Colon (tissue), 2 donors: ENCODE data around the gene WDR19.
A peak's percentile ranks its signal among the peaks of the same experiment; 100 is the strongest.
"Not testable (repeated sequence)": the region's sequence is repeated elsewhere in the genome, so short reads cannot be mapped to it uniquely, and the experiment has no call there.

Experiments
- FAIRE-seq: peaks from 2 replicates; lab custom pipeline; 2012; peaks lifted over from hg19 to GRCh38; lab: Jason Lieb, UNC
- donor health status: control.
- donor health status: control.

WDR19 gene

DNA sequence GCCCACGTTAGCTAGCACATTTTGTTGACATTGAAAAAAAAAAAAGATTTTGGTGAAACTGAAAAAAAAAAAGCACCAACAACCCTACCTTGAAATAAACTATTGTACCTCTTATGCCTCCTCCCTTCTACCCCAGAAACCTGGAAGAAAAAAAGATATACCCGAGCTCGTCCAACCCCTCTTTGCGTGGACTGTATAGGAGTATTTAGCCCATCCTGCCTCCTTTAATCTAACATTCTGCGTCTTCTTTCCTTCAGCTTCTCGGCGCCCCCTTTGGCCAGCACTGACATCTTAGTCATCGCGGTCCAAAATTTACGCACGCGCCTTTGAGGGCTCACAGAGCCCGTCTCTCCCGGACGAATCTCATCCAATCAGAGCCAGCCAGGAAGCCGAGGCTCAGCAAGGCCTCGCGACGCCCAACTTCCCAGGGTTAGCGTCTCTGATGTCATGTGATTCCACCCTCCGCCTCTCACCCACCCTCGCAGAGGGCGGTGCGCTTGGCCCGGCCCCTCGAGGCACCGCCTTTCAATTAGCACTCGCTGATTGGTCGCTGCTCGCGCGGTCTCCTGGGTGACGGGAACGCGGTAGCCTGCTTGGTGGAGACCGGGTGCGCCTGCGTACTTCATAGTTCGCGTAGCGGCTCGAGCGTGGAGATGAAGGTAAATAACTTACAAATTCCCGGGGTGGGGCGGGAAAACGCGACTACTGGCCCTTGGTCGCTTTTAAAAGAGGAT, at the start of gene WDR19:
WDR19 (plus strand) TSS at position 625 of the 734 bp plus-strand sequence; CDS start at position 654, 29 bp downstream.
- FAIRE-seq: peak; percentile 95

DNA sequence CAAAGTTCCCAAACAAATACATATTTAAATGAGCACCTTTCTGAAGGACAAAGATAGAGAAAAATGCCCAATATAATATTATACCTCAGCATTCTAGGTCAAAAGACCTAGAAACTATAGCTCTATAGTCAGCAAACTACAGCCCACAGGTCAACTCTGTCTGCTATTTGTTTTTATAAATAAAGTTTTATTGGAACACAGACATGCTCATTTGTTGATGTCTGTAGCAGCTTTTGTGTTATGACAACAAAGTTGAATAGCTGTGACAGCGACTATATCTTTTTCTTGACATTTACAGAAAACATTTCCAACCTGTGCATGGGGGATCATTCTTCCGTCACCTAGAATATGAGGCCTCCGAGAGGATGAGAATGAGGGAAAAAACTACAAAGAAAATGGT, 48.7 kb upstream of the WDR19 start:
- no peak for FAIRE-seq

DNA sequence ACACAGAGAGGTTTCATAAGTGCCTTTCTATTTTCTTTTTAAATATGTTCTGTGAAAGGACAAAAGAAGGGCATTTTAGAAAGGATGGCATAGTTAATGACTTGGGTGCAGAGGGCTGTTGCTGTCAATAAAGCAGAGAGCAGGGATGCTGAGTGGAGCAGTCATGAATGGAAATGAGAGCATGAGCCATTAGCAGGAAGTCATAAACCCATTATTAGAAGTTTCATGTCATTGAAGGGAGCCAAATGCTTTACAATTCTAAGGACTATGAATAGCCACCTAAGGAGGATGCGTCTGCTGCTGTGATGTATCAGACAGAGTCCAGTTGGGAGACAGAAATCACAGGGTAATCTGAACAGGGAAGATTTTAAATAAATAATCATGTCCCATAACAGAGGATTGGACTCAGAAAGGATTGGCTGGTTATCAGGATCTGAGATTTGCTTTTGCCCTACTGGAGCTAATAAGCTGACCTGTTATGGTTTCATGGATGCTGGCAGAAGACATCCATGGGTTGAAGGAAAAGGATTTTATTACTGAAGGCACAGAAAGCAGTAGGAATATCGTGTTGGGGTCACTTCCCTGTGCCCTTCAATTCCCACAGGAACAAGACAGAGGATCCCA, 47.5 kb upstream of the WDR19 start:
- no peak for FAIRE-seq

DNA sequence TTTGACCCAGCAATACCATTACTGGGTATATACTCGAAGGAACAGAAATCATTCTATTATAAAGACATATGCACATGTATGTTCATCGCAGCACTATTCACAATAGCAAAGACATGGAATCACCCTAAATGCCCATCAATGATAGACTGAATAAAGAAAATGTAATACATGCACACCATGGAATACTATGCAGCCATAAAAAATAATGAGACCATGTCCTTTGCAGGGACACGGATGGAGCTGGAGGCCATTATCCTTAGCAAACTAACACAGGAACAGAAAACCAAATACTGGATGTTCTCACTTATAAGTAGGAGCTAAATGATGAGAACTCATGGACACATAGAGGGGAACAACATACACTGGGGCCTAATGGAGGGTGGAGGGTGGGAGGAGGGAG, 44.1 kb upstream of the WDR19 start:
- FAIRE-seq: not testable (repeated sequence)

DNA sequence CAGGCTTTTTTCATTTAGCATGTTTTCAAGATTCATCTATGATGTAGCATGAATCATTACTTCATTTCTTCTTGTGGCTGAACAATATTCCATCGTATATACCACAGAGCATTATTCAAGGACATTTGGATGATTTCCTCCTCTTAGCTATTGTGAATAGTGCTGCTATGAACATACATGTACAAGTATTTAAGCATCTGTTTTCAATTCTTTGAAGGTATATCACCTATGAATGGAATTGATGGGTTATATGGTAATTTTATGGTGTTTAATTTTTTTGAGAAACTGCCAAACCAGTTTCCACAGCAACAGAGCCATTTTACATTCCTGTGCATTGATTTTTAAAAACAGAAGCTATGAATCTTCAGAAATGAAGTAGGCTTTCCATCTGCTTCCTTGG, 36.1 kb upstream of the WDR19 start:
- no peak for FAIRE-seq

DNA sequence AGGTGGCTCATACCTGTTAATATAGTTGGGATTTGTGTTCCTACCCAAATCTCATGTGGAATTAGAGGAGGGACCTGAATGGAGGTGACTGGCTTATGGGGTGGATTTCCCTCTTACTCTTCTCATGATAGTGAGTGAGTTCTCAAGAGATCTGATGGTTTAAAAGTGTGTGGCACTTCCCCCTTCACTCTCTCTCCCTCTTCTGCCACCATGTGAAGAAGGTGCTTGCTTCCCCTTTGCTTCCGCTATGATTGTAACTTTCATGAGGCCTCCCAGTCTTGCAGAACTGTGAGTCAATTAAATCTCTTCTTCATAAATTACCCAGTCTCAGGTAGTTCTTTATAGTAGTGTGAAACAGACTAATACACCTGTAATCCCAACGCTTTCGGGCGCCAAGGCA, 28.3 kb upstream of the WDR19 start:
- no peak for FAIRE-seq

DNA sequence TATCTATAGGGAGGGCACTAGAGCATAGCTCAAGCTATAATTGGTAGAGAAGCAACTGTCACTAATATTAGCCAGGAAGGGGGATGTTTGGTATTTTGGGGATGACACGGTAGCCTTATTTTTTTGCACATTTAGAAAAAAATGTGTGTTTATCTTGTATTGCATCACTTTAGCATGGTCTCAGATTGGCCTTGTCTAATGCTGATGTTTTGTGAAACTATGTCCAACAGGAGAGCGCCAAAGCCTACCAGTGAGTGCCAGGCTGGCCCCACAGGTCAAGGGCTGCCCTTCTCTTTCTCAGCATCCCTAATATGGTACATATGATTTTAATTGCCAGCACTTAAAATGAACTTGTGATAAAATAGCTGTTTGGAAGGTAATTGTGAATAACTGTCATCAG, 24.8 kb upstream of the WDR19 start:
- no peak for FAIRE-seq

DNA sequence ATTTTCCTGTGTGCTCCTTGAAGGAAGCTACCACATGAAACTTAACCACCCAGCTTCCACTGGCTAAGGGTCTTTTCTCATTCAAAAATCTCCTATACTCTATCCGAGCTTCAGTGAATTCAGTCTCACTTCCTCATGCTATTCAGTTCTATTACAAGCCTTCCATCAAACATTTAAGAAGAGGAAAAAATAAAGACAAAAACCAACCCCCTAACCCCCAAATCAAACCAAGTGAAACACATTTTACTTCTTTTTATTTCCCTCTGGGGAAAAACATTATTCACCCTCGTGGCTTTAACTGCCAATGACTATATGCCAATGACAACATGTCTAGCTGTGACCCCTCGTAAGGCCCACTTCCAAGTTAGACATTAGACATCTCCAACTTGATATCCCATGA, 16.2 kb upstream of the WDR19 start:
- FAIRE-seq: no peak

DNA sequence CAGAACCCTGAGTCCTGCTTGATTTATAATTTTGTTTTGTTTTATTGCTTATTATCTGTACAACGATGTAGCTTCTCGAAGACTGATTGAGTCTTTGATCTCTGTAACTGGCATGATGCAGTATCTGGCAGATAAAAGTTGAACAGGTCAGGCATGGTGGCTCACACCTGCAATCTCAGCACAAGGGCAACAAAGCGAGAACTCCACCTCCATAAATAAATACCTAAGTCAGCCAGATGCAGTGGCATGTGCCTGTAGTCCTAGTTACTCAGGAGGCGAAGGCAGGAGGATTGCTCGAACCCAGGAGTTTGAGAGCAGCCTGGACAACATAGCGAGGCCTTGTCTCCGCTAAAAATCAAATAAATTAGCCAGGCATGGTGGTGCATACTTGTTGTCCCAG, 15.7 kb upstream of the WDR19 start:
- no peak for FAIRE-seq

DNA sequence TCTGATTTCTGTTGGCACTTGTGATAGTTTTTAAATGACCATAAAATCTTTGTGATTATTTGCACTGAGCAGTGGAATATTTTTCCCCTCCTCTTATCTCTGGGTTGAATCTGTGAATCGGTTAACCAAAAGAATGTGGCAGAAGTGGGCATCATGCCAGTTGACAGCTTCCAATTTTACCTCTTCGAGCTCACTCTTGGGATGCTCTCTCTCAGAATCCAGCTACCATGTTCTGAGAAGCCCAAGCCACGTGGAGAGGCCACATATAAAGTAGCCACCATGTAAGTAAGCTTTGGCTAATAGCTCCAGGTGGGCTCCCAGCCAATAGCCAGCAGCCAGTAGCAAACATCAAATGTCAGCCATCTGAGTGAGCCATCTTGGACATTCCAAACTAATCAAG, 12.9 kb upstream of the WDR19 start:
- FAIRE-seq: no peak

DNA sequence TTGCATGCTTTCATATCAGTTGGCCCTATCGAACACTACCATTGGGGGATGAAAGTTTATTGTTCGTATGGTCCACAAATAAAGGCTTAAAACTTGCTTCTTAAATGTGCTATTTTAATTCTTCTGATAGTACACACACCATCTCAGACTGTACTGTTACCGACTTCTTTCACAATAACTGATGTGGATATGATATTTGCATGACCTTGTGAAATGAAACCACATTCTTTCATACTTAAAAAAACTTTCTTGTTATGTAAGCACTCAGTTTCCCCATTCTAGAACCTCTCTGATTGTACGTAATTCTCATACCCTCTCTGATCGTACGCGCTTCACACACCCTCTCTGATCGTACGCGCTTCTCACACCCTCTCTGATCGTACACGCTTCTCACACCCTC, 12.0 kb upstream of the WDR19 start:
- no peak for FAIRE-seq

DNA sequence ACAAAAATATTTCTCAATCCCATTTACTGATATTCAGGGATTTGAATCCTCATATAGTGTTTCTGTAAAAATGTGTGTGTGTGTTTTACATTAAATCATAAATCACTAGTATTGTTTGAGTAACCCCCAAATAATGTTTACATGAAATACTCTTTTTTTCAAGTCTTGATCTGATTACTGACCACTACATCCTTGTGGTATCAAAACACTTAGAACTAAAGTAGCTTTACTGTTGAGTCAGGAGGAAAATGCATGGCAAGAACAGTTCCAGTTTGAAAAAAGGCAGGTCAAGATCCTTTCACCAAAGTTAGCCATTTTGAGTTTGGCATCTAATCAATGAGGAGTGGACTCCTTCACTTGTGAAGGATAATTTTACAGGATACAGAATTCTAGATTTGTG, 3.6 kb upstream of the WDR19 start:
- FAIRE-seq: no peak

DNA sequence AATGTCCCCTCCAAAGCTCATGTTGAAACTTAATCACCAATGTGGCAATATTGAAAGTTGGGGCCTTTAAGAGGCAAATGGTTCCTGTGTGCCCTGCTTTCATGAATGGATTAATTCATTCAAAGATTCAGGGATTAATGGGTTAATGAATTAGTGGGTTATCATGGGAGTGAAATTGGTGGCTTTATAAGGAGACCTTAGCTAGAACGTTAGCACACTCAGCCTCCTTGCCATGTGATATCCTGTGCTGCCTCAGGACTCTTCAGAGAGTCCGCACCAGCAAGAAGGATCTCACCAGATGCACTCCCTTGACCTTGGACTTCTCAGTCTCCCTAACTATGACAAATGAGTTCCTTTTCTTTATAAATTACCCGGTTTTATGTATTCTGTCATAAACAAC, 2.6 kb upstream of the WDR19 start:
- FAIRE-seq: no peak

DNA sequence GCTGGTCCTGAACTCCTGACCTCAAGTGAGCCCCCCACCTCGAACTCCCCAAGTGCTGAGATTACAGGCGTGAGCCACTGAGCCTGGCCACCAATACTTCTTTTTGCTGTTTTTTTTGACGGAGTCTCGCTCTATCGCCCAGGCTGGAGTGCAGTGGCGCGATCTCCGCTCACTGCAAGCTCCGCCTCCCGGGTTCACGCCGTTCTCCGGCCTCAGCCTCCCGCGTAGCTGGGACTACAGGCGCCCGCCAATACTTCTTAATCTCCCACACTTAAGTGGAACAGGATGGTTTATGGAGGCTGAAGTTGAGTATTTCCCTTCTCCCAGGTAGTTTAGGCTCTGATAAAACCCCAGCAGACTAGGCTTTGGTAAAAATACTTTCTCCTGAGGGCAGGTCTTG, 1.7 kb upstream of the WDR19 start:
- not testable (repeated sequence) for FAIRE-seq

DNA sequence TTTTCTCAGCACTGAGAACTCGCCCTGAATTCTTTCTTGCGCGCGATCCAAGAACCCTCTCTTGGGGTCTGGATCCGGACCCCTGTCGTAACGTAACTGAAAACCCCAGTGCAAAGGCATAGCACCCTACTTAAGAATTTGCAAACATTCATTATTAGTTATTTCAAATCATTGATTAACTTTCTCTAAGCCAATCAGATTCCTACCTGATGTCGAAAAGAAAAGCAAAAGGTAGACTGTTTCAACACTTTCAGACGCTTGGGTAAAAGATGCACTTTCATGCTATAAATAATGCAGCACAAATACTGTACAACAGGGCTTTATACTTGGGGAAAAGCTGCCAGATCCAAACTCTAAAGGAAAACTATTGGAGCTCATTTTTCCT, 817 bp upstream of the WDR19 start:
- no peak for FAIRE-seq

DNA sequence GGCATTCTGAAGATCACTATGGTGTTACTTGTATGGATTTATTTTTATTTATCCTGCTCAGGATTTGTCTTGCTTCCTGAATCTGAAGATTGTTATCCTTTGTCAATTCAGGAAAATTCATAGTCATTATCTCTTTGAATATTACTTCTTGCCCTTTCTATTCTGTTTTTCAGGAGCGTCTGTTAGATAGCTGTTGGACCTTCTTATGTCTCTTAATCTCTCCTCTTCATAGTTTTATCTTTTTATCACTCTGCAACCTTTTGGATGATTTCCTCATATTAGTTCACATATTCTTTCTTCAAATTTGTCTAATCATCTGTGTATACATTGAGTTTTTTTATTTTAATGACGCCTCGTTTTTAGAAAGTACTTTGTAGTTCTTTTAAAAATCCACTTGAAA, 19.6 kb downstream of the WDR19 start:
- no peak for FAIRE-seq

DNA sequence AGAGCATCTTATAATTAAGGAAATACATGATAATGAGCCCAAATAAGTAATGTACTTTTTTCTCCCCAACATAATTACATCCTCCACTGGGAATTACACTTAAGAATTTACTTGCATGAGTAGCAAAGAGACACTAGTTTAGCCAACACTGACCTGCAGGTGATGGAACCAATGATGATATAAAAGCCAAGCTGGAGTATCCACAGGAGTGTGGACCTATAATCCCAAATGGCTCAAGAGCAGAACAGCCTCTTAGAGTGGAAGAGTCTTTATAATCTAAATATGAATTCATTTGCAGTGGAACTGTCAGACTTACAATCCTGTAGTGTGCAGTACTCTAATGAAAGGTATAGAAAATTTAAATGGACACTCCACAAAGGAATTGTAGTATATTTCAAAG, 22.2 kb downstream of the WDR19 start:
- FAIRE-seq: no peak

DNA sequence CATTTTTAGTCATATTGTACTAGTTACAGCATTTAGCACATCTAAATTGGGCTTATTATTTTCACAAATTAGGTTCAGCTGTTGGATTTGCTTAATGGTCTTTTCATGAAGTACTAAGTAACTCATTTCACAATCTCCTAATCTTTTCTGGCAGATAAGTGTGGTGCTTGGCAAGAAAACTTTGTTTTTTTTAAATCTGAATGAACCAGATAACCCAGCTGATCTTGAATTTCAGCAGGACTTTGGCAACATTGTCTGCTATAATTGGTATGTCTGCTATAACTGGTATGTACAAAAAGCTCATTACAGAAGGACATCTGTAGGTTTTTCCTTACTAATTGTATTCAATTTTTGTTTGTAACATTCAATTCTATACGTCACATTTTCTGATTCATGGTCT, 22.7 kb downstream of the WDR19 start:
- no peak for FAIRE-seq

DNA sequence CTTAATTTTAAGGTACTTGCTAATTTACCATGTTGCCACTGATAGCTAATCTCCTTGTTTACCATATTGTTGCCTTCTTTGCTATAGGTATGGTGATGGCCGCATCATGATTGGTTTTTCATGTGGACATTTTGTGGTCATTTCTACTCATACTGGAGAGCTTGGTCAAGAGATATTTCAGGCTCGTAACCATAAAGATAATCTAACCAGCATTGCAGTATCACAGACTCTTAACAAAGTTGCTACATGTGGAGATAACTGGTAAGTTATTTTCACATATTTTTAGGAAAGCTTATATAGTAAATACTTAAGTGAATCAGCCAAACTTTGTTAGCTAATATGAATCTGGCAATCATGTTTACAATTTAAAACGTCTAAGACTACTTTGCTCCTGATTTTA, 23.1 kb downstream of the WDR19 start:
- FAIRE-seq: no peak

DNA sequence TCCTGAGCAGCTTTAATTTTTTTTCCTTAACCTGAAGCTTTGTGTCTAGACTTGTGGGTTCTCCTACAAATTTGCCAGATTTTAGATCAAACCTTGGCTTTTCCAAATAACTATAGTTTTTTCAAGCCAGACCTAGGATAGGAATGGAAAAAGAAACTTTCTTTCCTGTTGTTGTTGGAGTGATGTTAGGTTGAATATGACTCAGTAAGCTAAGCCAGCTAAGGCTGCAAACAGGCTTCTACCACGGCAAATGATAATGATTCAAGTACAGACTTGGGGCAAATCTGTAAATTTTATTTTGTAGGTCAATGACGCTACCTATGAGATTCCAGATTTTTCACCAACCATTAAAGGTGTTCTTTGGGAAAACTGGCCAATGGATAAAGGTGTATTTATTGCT, 45.6 kb downstream of the WDR19 start:
- no peak for FAIRE-seq

DNA sequence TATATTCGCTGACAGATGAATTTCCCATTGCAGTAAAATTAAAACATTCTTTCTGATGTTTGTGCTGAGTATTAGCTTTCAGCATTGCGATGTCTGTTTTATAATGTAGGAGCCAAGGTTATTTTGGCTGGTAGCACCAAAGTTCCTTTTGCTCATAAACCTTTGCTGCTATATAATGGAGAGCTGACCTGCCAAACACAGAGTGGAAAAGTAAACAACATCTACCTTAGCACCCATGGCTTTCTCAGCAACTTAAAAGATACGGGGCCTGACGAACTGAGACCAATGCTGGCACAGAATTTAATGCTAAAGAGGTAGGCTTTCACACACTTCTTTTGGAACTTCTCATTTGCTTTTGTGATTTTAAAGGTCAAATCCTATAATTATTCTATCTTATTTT, 46.0 kb downstream of the WDR19 start:
- FAIRE-seq: no peak

DNA sequence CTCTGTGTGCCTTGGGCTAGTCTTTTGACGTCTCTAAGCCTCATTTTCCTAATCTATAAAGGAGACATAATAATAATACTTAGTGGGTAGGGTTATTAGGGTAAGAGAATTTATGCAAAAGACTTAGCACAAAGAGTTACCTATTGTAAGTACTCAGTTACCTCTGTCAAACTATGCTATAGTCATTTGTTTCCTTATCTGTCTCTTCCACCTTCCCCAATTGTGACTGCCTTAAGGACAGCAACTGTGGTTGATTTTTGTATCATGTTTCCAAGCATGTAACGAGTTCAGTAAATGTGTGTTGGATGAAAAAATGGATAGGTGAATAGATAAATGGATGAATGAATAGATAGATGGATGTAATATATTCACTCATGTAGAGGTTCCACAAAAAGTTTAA, 48.1 kb downstream of the WDR19 start:
- FAIRE-seq: no peak

DNA sequence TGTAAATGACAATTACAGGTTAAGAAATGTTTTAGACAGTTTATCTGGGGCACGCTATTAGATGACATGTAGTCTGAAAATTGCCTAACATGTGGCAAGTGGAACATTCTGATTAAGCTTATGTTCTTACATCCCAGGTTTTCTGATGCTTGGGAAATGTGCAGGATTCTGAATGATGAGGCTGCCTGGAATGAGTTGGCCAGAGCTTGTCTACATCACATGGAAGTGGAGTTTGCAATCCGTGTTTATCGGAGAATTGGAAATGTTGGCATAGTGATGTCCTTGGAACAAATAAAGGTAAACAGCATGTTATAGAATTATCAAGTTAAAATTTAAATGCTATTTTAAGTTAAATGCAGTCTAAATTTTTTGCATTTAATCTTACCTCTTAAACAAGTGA, 49.3 kb downstream of the WDR19 start:
- no peak for FAIRE-seq

DNA sequence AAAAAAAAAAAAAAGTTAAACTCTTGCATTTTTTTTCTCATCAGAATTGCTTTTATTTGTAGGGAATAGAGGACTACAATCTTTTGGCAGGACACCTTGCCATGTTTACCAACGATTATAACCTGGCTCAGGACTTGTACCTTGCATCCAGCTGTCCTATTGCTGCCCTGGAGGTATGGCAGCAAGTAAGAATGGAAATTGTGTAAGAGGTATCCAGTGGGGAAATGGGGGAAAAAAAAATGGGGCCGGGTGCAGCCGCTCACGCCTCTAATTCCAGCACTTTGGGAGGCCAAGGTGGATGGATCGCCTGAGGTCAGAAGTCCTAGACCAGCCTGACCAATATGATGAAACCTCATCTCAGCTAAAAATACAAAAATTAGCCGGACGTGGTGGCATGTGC, 49.8 kb downstream of the WDR19 start:
- FAIRE-seq: no peak
